Endothelial cell (in vitro differentiated cells): ENCODE measurements around the gene SLC12A1. TPM values are rescaled to one million over a fixed set of nuclear protein-coding genes. Genes with fewer than 3 reads are reported as not detected.

Experiments used
- DNase-seq: peaks from one replicate; pipeline ENCODE4 v3.0.0; 2021; ENCODE audit warnings: low spot score
- H3K27ac Mint-ChIP-seq: one replicate; pipeline ENCODE4 v1.8.0; 2021; ENCODE audit warnings: mixed read lengths, inconsistent platforms; ENCODE audit not compliant: unreplicated experiment
- H3K27me3 Mint-ChIP-seq: one replicate; pipeline ENCODE4 v1.8.0; 2021; ENCODE audit warnings: mild to moderate bottlenecking, moderate library complexity, mixed read lengths, inconsistent platforms; ENCODE audit not compliant: unreplicated experiment
- H3K36me3 Mint-ChIP-seq: one replicate; pipeline ENCODE4 v1.8.0; 2021; ENCODE audit warnings: mild to moderate bottlenecking, low read depth, mixed read lengths, inconsistent platforms; ENCODE audit not compliant: unreplicated experiment
- H3K4me1 Mint-ChIP-seq: one replicate; pipeline ENCODE4 v1.8.0; 2021; ENCODE audit warnings: mild to moderate bottlenecking, mixed read lengths, inconsistent platforms; ENCODE audit not compliant: unreplicated experiment
- H3K4me3 Mint-ChIP-seq: one replicate; pipeline ENCODE4 v1.8.0; 2021; ENCODE audit warnings: mild to moderate bottlenecking, mixed read lengths, inconsistent platforms; ENCODE audit not compliant: unreplicated experiment
- H3K9me3 Mint-ChIP-seq: one replicate; pipeline ENCODE4 v1.8.0; 2021; ENCODE audit warnings: mixed read lengths, inconsistent platforms; ENCODE audit not compliant: unreplicated experiment
- total RNA-seq: library from RNA; stranded (reverse); fragmentation: NEBNext Ultra II Directional; extraction: Animal tissue kit (Norgen Biotek cat#: 25700); gene quantifications from one replicate; pipeline ENCODE4 v1.2.1, GENCODE V29; 2021; ENCODE audit not compliant: unreplicated experiment
- TF ChIP-seq, protein P1 (sequence below): fragments of 200-600 bp; sonication (generic); IDR thresholded peaks from one replicate; pipeline ENCODE4 v1.5.0; 2021; ENCODE audit warnings: antibody characterized with exemption; ENCODE audit not compliant: unreplicated experiment

Gene SLC12A1
- total RNA-seq, 1 donor from 2014 or later: not detected

- H3K9me3 Mint-ChIP-seq: no peaks in the 10 kb centered on the region
- no peaks in the 10 kb centered on the region for H3K4me1 Mint-ChIP-seq
- H3K36me3 Mint-ChIP-seq: no peaks in the 10 kb centered on the region
- DNase-seq: no peak
- H3K4me3 Mint-ChIP-seq: no peak overlapping the region
- H3K27me3 Mint-ChIP-seq: no peaks in the 10 kb centered on the region
- TF ChIP-seq, protein P1, sequence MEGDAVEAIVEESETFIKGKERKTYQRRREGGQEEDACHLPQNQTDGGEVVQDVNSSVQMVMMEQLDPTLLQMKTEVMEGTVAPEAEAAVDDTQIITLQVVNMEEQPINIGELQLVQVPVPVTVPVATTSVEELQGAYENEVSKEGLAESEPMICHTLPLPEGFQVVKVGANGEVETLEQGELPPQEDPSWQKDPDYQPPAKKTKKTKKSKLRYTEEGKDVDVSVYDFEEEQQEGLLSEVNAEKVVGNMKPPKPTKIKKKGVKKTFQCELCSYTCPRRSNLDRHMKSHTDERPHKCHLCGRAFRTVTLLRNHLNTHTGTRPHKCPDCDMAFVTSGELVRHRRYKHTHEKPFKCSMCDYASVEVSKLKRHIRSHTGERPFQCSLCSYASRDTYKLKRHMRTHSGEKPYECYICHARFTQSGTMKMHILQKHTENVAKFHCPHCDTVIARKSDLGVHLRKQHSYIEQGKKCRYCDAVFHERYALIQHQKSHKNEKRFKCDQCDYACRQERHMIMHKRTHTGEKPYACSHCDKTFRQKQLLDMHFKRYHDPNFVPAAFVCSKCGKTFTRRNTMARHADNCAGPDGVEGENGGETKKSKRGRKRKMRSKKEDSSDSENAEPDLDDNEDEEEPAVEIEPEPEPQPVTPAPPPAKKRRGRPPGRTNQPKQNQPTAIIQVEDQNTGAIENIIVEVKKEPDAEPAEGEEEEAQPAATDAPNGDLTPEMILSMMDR: no peak
- no peak overlapping the region for H3K27ac Mint-ChIP-seq
Observed at GRCh38 chr15:48297668-48298067, 91.6 kb downstream of the SLC12A1 start.

- TF ChIP-seq, protein P1: no peak
- no peaks in the 10 kb centered on the region for H3K4me1 Mint-ChIP-seq
- no peaks in the 10 kb centered on the region for H3K27me3 Mint-ChIP-seq
- H3K27ac Mint-ChIP-seq: no peak overlapping the region
- no peak overlapping the region for H3K4me3 Mint-ChIP-seq
- H3K9me3 Mint-ChIP-seq: no peaks in the 10 kb centered on the region
- H3K36me3 Mint-ChIP-seq: no peaks in the 10 kb centered on the region
- DNase-seq: no peak
Observed at GRCh38 chr15:48298914-48299313, 92.8 kb downstream of the SLC12A1 start.

GRCh38 chr15:48300038-48300437, 93.9 kb downstream of the SLC12A1 start:
- no peaks in the 10 kb centered on the region for H3K4me1 Mint-ChIP-seq
- no peak for DNase-seq
- H3K4me3 Mint-ChIP-seq: no peak overlapping the region
- no peaks in the 10 kb centered on the region for H3K27me3 Mint-ChIP-seq
- H3K27ac Mint-ChIP-seq: no peak overlapping the region
- TF ChIP-seq, protein P1: no peak
- no peaks in the 10 kb centered on the region for H3K9me3 Mint-ChIP-seq
- no peaks in the 10 kb centered on the region for H3K36me3 Mint-ChIP-seq

DNA sequence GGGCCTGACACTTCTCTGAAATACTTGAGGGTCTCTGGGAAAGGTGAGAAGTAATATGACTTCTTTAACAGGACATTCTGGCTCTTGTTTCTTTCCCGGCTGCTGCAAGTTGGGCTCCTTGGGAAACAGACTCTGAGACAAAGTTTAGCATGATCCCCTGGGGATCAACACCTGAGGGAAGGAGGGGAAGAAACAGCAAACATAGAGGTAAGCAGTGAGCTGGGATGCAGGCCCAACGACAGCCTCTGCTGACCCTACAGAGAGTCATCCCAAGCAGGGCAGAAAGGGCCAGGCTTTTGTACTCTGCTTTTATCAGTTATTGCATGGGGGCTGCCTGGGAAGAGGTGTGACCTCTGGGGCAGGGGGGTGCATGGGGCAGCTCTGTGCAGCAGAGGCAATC, 98.3 kb downstream of the SLC12A1 start:
- no peaks in the 10 kb centered on the region for H3K36me3 Mint-ChIP-seq
- H3K4me3 Mint-ChIP-seq: no peak overlapping the region
- no peak for DNase-seq
- H3K27ac Mint-ChIP-seq: no peak overlapping the region
- no peaks in the 10 kb centered on the region for H3K27me3 Mint-ChIP-seq
- H3K4me1 Mint-ChIP-seq: no peaks in the 10 kb centered on the region
- H3K9me3 Mint-ChIP-seq: no peaks in the 10 kb centered on the region
- TF ChIP-seq, protein P1: no peak

GRCh38 chr15:48306639-48307038, 100.5 kb downstream of the SLC12A1 start:
- H3K4me1 Mint-ChIP-seq: no peaks in the 10 kb centered on the region
- H3K36me3 Mint-ChIP-seq: no peaks in the 10 kb centered on the region
- no peaks in the 10 kb centered on the region for H3K9me3 Mint-ChIP-seq
- H3K27me3 Mint-ChIP-seq: no peaks in the 10 kb centered on the region
- H3K27ac Mint-ChIP-seq: no peak overlapping the region
- no peak for DNase-seq
- H3K4me3 Mint-ChIP-seq: no peak overlapping the region
- TF ChIP-seq, protein P1: no peak
